ENCODE results near the gene HOXD3.

GRCh38 chr2:176199902-176200301, 42.8 kb downstream of the HOXD3 start:
- no peak for TF ChIP-seq CTCF (IDR thresholded peaks at IDR 0.05 in 8 of 11, conservative IDR thresholded peaks at IDR 0.05 in 3 of 11)
- TF ChIP-seq POLR2AphosphoS5 (IDR thresholded peaks at IDR 0.05) = no peak
- TF ChIP-seq POLR2A (IDR thresholded peaks at IDR 0.05) = no peak

Measured in spleen (tissue), 7 donors.